Measurements from ENCODE around the gene IBA57.

IBA57 gene

DNA sequence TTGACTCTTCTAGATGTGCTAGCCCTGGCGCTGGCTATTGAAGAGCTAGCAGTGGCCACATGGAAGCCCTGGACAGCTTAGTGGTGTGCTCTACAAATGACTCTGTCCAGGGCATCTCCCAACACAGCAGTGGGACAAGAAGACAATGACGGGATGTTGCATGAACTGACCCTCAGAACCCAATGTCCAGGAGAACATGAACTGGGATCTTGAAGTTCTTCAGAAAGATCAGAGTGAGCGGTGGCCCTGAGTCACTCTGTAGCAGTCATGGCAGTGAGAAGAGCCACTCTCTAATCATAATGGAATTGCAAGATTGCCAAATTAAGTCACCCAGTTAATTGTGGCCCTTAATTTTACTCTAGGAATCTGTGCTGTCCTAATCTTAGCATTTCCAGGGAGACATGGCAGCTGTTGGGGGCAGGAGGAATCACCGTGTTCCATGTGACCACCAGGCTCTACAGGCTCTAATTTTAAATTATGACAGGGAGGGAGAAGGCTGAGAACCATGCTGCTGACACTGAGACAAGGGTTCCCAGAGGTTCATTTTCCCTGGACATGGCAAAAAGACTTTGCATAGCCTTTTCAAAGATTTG, 32.0 kb downstream of the IBA57 start:
- no peak for DNase-seq (ENCODE audit: extremely low read depth, insufficient read length)
- no peak for TF ChIP-seq CTCF (IDR thresholded peaks at IDR 0.05; ENCODE audit: insufficient read depth, low read length, poor library complexity, severe bottlenecking)
- Histone ChIP-seq H3K36me3 (ENCODE audit: control insufficient read depth, insufficient read depth, low read length) (no peaks in the 10 kb centered on the region), H3K4me3 (replicated peaks; ENCODE audit: low read depth, low read length) (no peak overlapping the region), H3K27me3 (replicated peaks; ENCODE audit: control insufficient read depth, insufficient read depth, low read length) (no peaks in the 10 kb centered on the region)

- no peak for TF ChIP-seq CTCF (IDR thresholded peaks at IDR 0.05; ENCODE audit: insufficient read depth, low read length, poor library complexity, severe bottlenecking)
- no peak for DNase-seq (ENCODE audit: extremely low read depth, insufficient read length)
- Histone ChIP-seq H3K36me3 (ENCODE audit: control insufficient read depth, insufficient read depth, low read length) (no peaks in the 10 kb centered on the region), H3K27me3 (replicated peaks; ENCODE audit: control insufficient read depth, insufficient read depth, low read length) (no peaks in the 10 kb centered on the region), H3K4me3 (replicated peaks; ENCODE audit: low read depth, low read length) (no peak overlapping the region)
These were observed 33.5 kb downstream of the IBA57 start for GRCh38 chr1:228198977-228199590.

DNA sequence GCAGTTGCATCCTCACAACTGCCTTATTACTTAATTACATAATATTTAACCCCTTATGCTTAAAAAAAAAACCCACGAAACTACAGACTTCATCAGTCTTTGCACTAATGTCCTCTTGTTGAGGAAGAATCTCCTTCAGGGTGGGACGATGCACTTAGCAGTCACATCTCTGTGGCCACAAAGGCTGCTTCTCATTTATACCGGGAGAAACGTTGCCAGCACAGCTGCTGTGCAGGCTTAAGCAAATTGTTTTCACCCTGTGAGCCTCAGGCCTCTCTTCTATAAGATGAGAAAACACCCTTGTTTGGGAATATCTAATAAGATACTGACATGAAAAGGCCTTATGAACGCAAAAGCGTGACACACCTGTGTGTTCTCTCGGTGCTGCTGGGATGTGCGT, 39.4 kb downstream of the IBA57 start:
- no peaks in the 10 kb centered on the region; the same call in 1 of the 2 replicates for H3K27me3 ChIP-seq (replicated peaks; ENCODE audit: control insufficient read depth, insufficient read depth, low read length)
- TF ChIP-seq CTCF (IDR thresholded peaks at IDR 0.05; ENCODE audit: insufficient read depth, low read length, poor library complexity, severe bottlenecking) = no peak
- DNase-seq (ENCODE audit: extremely low read depth, insufficient read length) = no peak
- H3K4me3 ChIP-seq (replicated peaks; ENCODE audit: low read depth, low read length) = no peak overlapping the region
- H3K36me3 ChIP-seq (ENCODE audit: control insufficient read depth, insufficient read depth, low read length) = no peaks in the 10 kb centered on the region

GRCh38 chr1:228205526-228206436, 40.2 kb downstream of the IBA57 start:
- H3K36me3 ChIP-seq (ENCODE audit: control insufficient read depth, insufficient read depth, low read length) = no peaks in the 10 kb centered on the region
- no peak for TF ChIP-seq CTCF (IDR thresholded peaks at IDR 0.05; ENCODE audit: insufficient read depth, low read length, poor library complexity, severe bottlenecking)
- no peak for DNase-seq (ENCODE audit: extremely low read depth, insufficient read length)

DNA sequence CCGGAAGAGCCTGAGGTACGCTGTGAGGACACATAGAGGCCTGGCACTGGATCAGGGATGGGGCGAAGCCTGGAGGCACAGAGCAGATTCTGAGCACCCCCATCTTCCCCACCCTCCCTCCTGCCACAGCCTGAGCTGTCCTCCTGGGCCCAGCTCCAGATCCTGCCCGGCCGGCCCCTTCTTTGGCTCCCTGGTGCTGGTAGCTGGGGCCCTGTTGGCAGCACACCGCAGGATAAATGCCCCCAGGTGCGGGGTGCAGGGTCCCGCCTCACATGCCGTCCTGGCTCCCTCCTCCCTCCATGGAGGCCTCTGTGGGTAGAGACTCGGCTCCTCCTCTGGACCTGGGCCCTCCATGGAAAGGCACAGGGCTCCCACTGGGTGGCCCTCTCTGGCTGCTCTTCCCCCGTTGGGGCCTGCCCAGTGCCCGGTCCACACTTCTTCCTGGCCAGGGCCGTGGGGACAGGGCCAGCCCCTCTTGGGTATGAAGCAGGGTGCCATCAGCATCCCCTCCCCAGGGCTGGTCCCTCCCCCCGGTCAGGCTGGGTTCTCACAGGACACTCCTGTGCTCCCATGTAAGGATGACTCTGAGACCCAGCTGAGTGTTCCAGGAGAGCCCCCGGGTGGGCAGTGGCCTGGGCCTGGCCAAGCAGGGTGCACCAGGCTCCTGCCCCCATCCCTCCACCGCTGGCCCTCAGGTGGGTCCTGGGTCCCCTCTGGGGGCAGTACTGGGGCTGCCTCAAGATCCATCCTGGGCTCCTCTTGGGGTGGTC, 41.2 kb downstream of the IBA57 start:
- DNase-seq (ENCODE audit: extremely low read depth, insufficient read length) = no peak
- TF ChIP-seq CTCF (IDR thresholded peaks at IDR 0.05; ENCODE audit: insufficient read depth, low read length, poor library complexity, severe bottlenecking) = no peak
- no peak overlapping the region for H3K4me3 ChIP-seq (replicated peaks; ENCODE audit: low read depth, low read length)
- no peaks in the 10 kb centered on the region for H3K36me3 ChIP-seq (ENCODE audit: control insufficient read depth, insufficient read depth, low read length)
- H3K27me3 ChIP-seq (replicated peaks; ENCODE audit: control insufficient read depth, insufficient read depth, low read length) = no peaks in the 10 kb centered on the region; the same call in 1 of the 2 replicates

More at GRCh38 chr1:228205526-228206436, 40.2 kb downstream of the IBA57 start:
- Histone ChIP-seq H3K27me3 (replicated peaks; ENCODE audit: control insufficient read depth, insufficient read depth, low read length) (no peaks in the 10 kb centered on the region; the same call in 1 of the 2 replicates), H3K4me3 (replicated peaks; ENCODE audit: low read depth, low read length) (no peak overlapping the region)

All from GM06990 (cell line).